ENCODE data around the gene SGK2. TPM values are rescaled to one million over a fixed set of nuclear protein-coding genes. Genes with fewer than 3 reads are reported as not detected.

SGK2 gene
- polyA plus RNA-seq, 4 donors = 17.6 to 81.9 (median 28.6) TPM

GRCh38 chr20:43533060-43533459 lies 25.8 kb upstream of the SGK2 start:
- Histone ChIP-seq H3K9me3 (ENCODE audit: control insufficient read depth in 2 of 2, insufficient read depth in 1 of 2, low read depth in 1 of 2, low read length in 1 of 2) (no peaks in the 10 kb centered on the region), H3K4me3 (ENCODE audit: low read depth in 1 of 3, low read length in 3 of 3) (no peak overlapping the region), H3K36me3 (ENCODE audit: control insufficient read depth in 3 of 3, insufficient read depth in 2 of 3, low read depth in 1 of 3, low read length in 3 of 3) (peaks cover 0 to 43% (median 0%) of the 10 kb centered on the region in 3 donors), H3K27me3 (ENCODE audit: control insufficient read depth in 3 of 3, insufficient read depth in 3 of 3, low read length in 3 of 3) (no peaks in the 10 kb centered on the region), H3K27ac (ENCODE audit: low read depth in 1 of 3, low read length in 2 of 3) (no peak overlapping the region), H3K4me1 (ENCODE audit: control insufficient read depth in 3 of 3, insufficient read depth in 2 of 3, low read depth in 1 of 3, low read length in 2 of 3) (peaks cover 0 to 18% (median 0%) of the 10 kb centered on the region in 3 donors)
- DNase-seq (no peak), FAIRE-seq (no peak)

- no peak for DNase-seq
- Histone ChIP-seq H3K4me3 (ENCODE audit: low read depth in 1 of 3, low read length in 3 of 3) (no peak overlapping the region), H3K9me3 (ENCODE audit: control insufficient read depth in 2 of 2, insufficient read depth in 1 of 2, low read depth in 1 of 2, low read length in 1 of 2) (no peaks in the 10 kb centered on the region), H3K4me1 (ENCODE audit: control insufficient read depth in 3 of 3, insufficient read depth in 2 of 3, low read depth in 1 of 3, low read length in 2 of 3) (peaks cover 0 to 18% (median 0%) of the 10 kb centered on the region in 3 donors), H3K27ac (ENCODE audit: low read depth in 1 of 3, low read length in 2 of 3) (no peak overlapping the region), H3K36me3 (ENCODE audit: control insufficient read depth in 3 of 3, insufficient read depth in 2 of 3, low read depth in 1 of 3, low read length in 3 of 3) (peaks cover 0 to 49% (median 0%) of the 10 kb centered on the region in 3 donors), H3K27me3 (ENCODE audit: control insufficient read depth in 3 of 3, insufficient read depth in 3 of 3, low read length in 3 of 3) (no peaks in the 10 kb centered on the region)
- WGBS, 3 donors = 95 to 97% (median 96%) methylated on average over 7 of the region's 7 CpGs
- no peak for FAIRE-seq
Observed at GRCh38 chr20:43534016-43534415, 24.8 kb upstream of the SGK2 start.

- H3K36me3 ChIP-seq (ENCODE audit: control insufficient read depth in 3 of 3, insufficient read depth in 2 of 3, low read depth in 1 of 3, low read length in 3 of 3) = peaks cover 0 to 53% (median 0%) of the 10 kb centered on the region in 3 donors
- no peak for FAIRE-seq
- WGBS, 3 donors = 91 to 98% (median 91%) methylated on average over 8 of the region's 8 CpGs
Observed at GRCh38 chr20:43534791-43535350, 24.0 kb upstream of the SGK2 start.

GRCh38 chr20:43535370-43536004 lies 23.3 kb upstream of the SGK2 start:
- 79 to 87% (median 83%) methylated on average over 7 of the region's 7 CpGs for WGBS, 3 donors
- H3K4me3 ChIP-seq (ENCODE audit: low read depth in 1 of 3, low read length in 3 of 3) = no peak overlapping the region
- no peak overlapping the region for H3K27ac ChIP-seq (ENCODE audit: low read depth in 1 of 3, low read length in 2 of 3)
- no peak for DNase-seq
- peaks cover 0 to 59% (median 0%) of the 10 kb centered on the region in 3 donors for H3K36me3 ChIP-seq (ENCODE audit: control insufficient read depth in 3 of 3, insufficient read depth in 2 of 3, low read depth in 1 of 3, low read length in 3 of 3)
- peaks cover 0 to 12% (median 0%) of the 10 kb centered on the region in 3 donors for H3K4me1 ChIP-seq (ENCODE audit: control insufficient read depth in 3 of 3, insufficient read depth in 2 of 3, low read depth in 1 of 3, low read length in 2 of 3)
- no peak for FAIRE-seq
- H3K27me3 ChIP-seq (ENCODE audit: control insufficient read depth in 3 of 3, insufficient read depth in 3 of 3, low read length in 3 of 3) = no peaks in the 10 kb centered on the region
- no peaks in the 10 kb centered on the region for H3K9me3 ChIP-seq (ENCODE audit: control insufficient read depth in 2 of 2, insufficient read depth in 1 of 2, low read depth in 1 of 2, low read length in 1 of 2)

More at GRCh38 chr20:43534791-43535350, 24.0 kb upstream of the SGK2 start:
- Histone ChIP-seq H3K27ac (ENCODE audit: low read depth in 1 of 3, low read length in 2 of 3) (no peak overlapping the region), H3K9me3 (ENCODE audit: control insufficient read depth in 2 of 2, insufficient read depth in 1 of 2, low read depth in 1 of 2, low read length in 1 of 2) (no peaks in the 10 kb centered on the region), H3K4me1 (ENCODE audit: control insufficient read depth in 3 of 3, insufficient read depth in 2 of 3, low read depth in 1 of 3, low read length in 2 of 3) (peaks cover 0 to 18% (median 0%) of the 10 kb centered on the region in 3 donors), H3K27me3 (ENCODE audit: control insufficient read depth in 3 of 3, insufficient read depth in 3 of 3, low read length in 3 of 3) (no peaks in the 10 kb centered on the region), H3K4me3 (ENCODE audit: low read depth in 1 of 3, low read length in 3 of 3) (no peak overlapping the region)
- DNase-seq = no peak

- 92 to 93% (median 92%) methylated on average over 19 of the region's 19 CpGs for WGBS, 3 donors
- no peaks in the 10 kb centered on the region for H3K27me3 ChIP-seq (ENCODE audit: control insufficient read depth in 3 of 3, insufficient read depth in 3 of 3, low read length in 3 of 3)
- H3K4me3 ChIP-seq (ENCODE audit: low read depth in 1 of 3, low read length in 3 of 3) = no peak overlapping the region
- FAIRE-seq = no peak
- no peak for DNase-seq
- H3K36me3 ChIP-seq (ENCODE audit: control insufficient read depth in 3 of 3, insufficient read depth in 2 of 3, low read depth in 1 of 3, low read length in 3 of 3) = peaks cover 0 to 63% (median 0%) of the 10 kb centered on the region in 3 donors
- no peaks in the 10 kb centered on the region for H3K9me3 ChIP-seq (ENCODE audit: control insufficient read depth in 2 of 2, insufficient read depth in 1 of 2, low read depth in 1 of 2, low read length in 1 of 2)
- no peak overlapping the region for H3K27ac ChIP-seq (ENCODE audit: low read depth in 1 of 3, low read length in 2 of 3)
- H3K4me1 ChIP-seq (ENCODE audit: control insufficient read depth in 3 of 3, insufficient read depth in 2 of 3, low read depth in 1 of 3, low read length in 2 of 3) = peaks cover 0 to 7% (median 0%) of the 10 kb centered on the region in 3 donors
Observed at GRCh38 chr20:43536041-43536816, 22.6 kb upstream of the SGK2 start.

- Histone ChIP-seq H3K27ac (ENCODE audit: low read depth in 1 of 3, low read length in 2 of 3) (no peak overlapping the region), H3K36me3 (ENCODE audit: control insufficient read depth in 3 of 3, insufficient read depth in 2 of 3, low read depth in 1 of 3, low read length in 3 of 3) (peaks cover 0 to 63% (median 0%) of the 10 kb centered on the region in 3 donors), H3K9me3 (ENCODE audit: control insufficient read depth in 2 of 2, insufficient read depth in 1 of 2, low read depth in 1 of 2, low read length in 1 of 2) (no peaks in the 10 kb centered on the region), H3K4me3 (ENCODE audit: low read depth in 1 of 3, low read length in 3 of 3) (no peak overlapping the region), H3K27me3 (ENCODE audit: control insufficient read depth in 3 of 3, insufficient read depth in 3 of 3, low read length in 3 of 3) (no peaks in the 10 kb centered on the region), H3K4me1 (ENCODE audit: control insufficient read depth in 3 of 3, insufficient read depth in 2 of 3, low read depth in 1 of 3, low read length in 2 of 3) (peaks cover 0 to 5% (median 0%) of the 10 kb centered on the region in 3 donors)
- no peak for DNase-seq
- WGBS, 3 donors = 71 to 74% (median 72%) methylated on average over 2 of the region's 2 CpGs
- FAIRE-seq = no peak
Observed at GRCh38 chr20:43536817-43537440, 21.9 kb upstream of the SGK2 start.

- WGBS, 3 donors = 9 to 29% (median 16%) methylated on average over 4 of the region's 4 CpGs
- no peak for FAIRE-seq
- peak; percentile 73 for DNase-seq
Observed at GRCh38 chr20:43537921-43538877, 20.6 kb upstream of the SGK2 start.

More at GRCh38 chr20:43537921-43538877, 20.6 kb upstream of the SGK2 start:
- no peaks in the 10 kb centered on the region for H3K9me3 ChIP-seq (ENCODE audit: control insufficient read depth in 2 of 2, insufficient read depth in 1 of 2, low read depth in 1 of 2, low read length in 1 of 2)
- H3K4me1 ChIP-seq (ENCODE audit: control insufficient read depth in 3 of 3, insufficient read depth in 2 of 3, low read depth in 1 of 3, low read length in 2 of 3) = peaks cover 0 to 6% (median 0%) of the 10 kb centered on the region in 3 donors
- H3K36me3 ChIP-seq (ENCODE audit: control insufficient read depth in 3 of 3, insufficient read depth in 2 of 3, low read depth in 1 of 3, low read length in 3 of 3) = peaks cover 0 to 63% (median 0%) of the 10 kb centered on the region in 3 donors
- H3K27me3 ChIP-seq (ENCODE audit: control insufficient read depth in 3 of 3, insufficient read depth in 3 of 3, low read length in 3 of 3) = no peaks in the 10 kb centered on the region
- H3K27ac ChIP-seq (ENCODE audit: low read depth in 1 of 3, low read length in 2 of 3) = no peak overlapping the region
- H3K4me3 ChIP-seq (ENCODE audit: low read depth in 1 of 3, low read length in 3 of 3) = no peak overlapping the region
